Measurements from ENCODE around the gene PCSK4.
"Not testable (repeated sequence)": the region's sequence is repeated elsewhere in the genome, so short reads cannot be mapped to it uniquely, and the experiment has no call there.

DNA sequence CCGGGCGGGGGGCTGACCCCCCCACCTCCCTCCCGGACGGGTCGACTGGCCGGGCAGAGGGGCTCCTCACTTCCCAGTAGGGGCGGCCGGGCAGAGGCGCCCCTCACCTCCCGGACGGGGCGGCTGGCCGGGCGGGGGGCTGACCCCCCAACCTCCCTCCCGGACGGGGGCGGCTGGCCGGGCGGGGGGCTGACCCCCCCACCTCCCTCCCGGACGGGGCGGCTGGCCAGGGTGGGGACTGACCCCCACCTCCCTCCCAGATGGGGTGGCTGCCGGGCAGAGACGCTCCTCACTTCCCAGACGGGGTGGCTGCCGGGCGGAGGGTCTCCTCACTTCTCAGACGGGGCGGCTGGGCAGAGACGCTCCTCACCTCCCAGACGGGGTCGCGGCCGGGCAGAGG, 9.1 kb upstream of the PCSK4 start:
- TF ChIP-seq, protein P1, sequence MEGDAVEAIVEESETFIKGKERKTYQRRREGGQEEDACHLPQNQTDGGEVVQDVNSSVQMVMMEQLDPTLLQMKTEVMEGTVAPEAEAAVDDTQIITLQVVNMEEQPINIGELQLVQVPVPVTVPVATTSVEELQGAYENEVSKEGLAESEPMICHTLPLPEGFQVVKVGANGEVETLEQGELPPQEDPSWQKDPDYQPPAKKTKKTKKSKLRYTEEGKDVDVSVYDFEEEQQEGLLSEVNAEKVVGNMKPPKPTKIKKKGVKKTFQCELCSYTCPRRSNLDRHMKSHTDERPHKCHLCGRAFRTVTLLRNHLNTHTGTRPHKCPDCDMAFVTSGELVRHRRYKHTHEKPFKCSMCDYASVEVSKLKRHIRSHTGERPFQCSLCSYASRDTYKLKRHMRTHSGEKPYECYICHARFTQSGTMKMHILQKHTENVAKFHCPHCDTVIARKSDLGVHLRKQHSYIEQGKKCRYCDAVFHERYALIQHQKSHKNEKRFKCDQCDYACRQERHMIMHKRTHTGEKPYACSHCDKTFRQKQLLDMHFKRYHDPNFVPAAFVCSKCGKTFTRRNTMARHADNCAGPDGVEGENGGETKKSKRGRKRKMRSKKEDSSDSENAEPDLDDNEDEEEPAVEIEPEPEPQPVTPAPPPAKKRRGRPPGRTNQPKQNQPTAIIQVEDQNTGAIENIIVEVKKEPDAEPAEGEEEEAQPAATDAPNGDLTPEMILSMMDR (IDR thresholded peaks at IDR 0.05 in 2 of 3, conservative IDR thresholded peaks at IDR 0.05 in 1 of 3; ENCODE audit: control insufficient read depth in 2 of 3, extremely low read depth in 1 of 3, insufficient read depth in 1 of 3, low read depth in 3 of 3, low read length in 3 of 3), result not testable (repeated sequence)
- TF ChIP-seq, protein P2, sequence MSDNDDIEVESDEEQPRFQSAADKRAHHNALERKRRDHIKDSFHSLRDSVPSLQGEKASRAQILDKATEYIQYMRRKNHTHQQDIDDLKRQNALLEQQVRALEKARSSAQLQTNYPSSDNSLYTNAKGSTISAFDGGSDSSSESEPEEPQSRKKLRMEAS (IDR thresholded peaks at IDR 0.05; ENCODE audit: low read depth, low read length), result not testable (repeated sequence)
- not testable (repeated sequence) for TF ChIP-seq NRF1 (conservative IDR thresholded peaks at IDR 0.05; ENCODE audit: low read depth, low read length); SP1 (IDR thresholded peaks at IDR 0.05; ENCODE audit: low read depth, low read length); BACH1 (IDR thresholded peaks at IDR 0.05; ENCODE audit: borderline replicate concordance)
- TF ChIP-seq, protein P3, sequence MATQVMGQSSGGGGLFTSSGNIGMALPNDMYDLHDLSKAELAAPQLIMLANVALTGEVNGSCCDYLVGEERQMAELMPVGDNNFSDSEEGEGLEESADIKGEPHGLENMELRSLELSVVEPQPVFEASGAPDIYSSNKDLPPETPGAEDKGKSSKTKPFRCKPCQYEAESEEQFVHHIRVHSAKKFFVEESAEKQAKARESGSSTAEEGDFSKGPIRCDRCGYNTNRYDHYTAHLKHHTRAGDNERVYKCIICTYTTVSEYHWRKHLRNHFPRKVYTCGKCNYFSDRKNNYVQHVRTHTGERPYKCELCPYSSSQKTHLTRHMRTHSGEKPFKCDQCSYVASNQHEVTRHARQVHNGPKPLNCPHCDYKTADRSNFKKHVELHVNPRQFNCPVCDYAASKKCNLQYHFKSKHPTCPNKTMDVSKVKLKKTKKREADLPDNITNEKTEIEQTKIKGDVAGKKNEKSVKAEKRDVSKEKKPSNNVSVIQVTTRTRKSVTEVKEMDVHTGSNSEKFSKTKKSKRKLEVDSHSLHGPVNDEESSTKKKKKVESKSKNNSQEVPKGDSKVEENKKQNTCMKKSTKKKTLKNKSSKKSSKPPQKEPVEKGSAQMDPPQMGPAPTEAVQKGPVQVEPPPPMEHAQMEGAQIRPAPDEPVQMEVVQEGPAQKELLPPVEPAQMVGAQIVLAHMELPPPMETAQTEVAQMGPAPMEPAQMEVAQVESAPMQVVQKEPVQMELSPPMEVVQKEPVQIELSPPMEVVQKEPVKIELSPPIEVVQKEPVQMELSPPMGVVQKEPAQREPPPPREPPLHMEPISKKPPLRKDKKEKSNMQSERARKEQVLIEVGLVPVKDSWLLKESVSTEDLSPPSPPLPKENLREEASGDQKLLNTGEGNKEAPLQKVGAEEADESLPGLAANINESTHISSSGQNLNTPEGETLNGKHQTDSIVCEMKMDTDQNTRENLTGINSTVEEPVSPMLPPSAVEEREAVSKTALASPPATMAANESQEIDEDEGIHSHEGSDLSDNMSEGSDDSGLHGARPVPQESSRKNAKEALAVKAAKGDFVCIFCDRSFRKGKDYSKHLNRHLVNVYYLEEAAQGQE (IDR thresholded peaks at IDR 0.05; ENCODE audit: low read depth, low read length), result not testable (repeated sequence)

All from GM12878 (cell line).